Prostate gland (tissue), 2 donors: ENCODE data around the gene MTPN. TPM values are rescaled to one million over a fixed set of nuclear protein-coding genes. Genes with fewer than 3 reads are reported as not detected.
A peak's percentile ranks its signal among the peaks of the same experiment; 100 is the strongest.

Experiments used
- DNase-seq: peaks from one replicate; pipeline ENCODE4 v3.0.0-alpha.2; 2019; ENCODE audit warnings: low spot score
- H3K27ac ChIP-seq, 2 donors: fragments of 200-600 bp; sonication (generic); 2 replicates each; pipeline ENCODE4 v1.5.1; 2017 to 2019
- H3K27me3 ChIP-seq: fragments of 200-600 bp; sonication (generic); replicated peaks from 2 replicates; pipeline ENCODE4 v1.5.1; 2019; ENCODE audit not compliant: insufficient read depth
- H3K36me3 ChIP-seq, 2 donors: fragments of 200-600 bp; sonication (generic); 1 replicate in 1 of 2; 2 replicates in 1 of 2; pipeline versions ENCODE4 v1.5.1 to v1.8.1; 2017 to 2019
- H3K4me1 ChIP-seq: fragments of 200-600 bp; sonication (generic); replicated peaks from 2 replicates; pipeline ENCODE4 v1.5.1; 2019
- H3K4me3 ChIP-seq, 2 donors: fragments of 200-600 bp; sonication (generic); 2 replicates each; pipeline ENCODE4 v1.5.1; 2017 to 2019
- H3K9me3 ChIP-seq: fragments of 200-600 bp; sonication (generic); 2 replicates; pipeline ENCODE4 v1.5.1; 2017
- CTCF ChIP-seq, 4 experiments: fragments of 200-600 bp in 2 of 4; fragments of 450-650 bp in 2 of 4; sonication (generic) in 2 of 4; IDR thresholded peaks; 1 replicate in 3 of 4; 2 replicates in 1 of 4; pipeline ENCODE4 v1.5.1; 2016 to 2019; ENCODE audit warnings: antibody characterized with exemption in 4 of 4, mild to moderate bottlenecking in 2 of 4, moderate library complexity in 2 of 4
- POLR2A ChIP-seq: fragments of 450-650 bp; IDR thresholded peaks from one replicate; pipeline ENCODE4 v1.6.1; 2016; ENCODE audit warnings: antibody characterized with exemption, mild to moderate bottlenecking
- POLR2AphosphoS5 ChIP-seq: sonication (generic); formaldehyde crosslinking; IDR thresholded peaks from one replicate; pipeline ENCODE4 v1.6.1; 2017; ENCODE audit warnings: antibody characterized with exemption
- WGBS: methylation state at CpG from one replicate; pipeline ENCODE4 v1.1.5; 2018; 5-methylcytosine and 5-hydroxymethylcytosine counted together
- intact Hi-C: fragments of 100-400 bp; cut with DNase I; formaldehyde crosslinking; loops from one replicate; pipeline ENCODE4 v1.14.2; 2022
- total RNA-seq, 2 donors: library from RNA; depleted of rRNA; stranded (reverse); fragments of >200 nt; gene quantifications; one replicate each; pipeline ENCODE4 v1.1.0, GENCODE V29; 2016

MTPN gene
- total RNA-seq, 2 donors from 2014 or later: 85.6 to 137 TPM

- Histone ChIP-seq H3K4me1 (peaks cover 8% of the 10 kb centered on the region), H3K27me3 (no peaks in the 10 kb centered on the region), H3K4me3 (no peak overlapping the region), H3K36me3 (no peaks in the 10 kb centered on the region), H3K27ac (peak overlapping the region in 1 of 2 donors; percentile 8), H3K9me3 (no peaks in the 10 kb centered on the region)
- peak; percentile 7 for DNase-seq
- no peak for TF ChIP-seq CTCF (IDR thresholded peaks at IDR 0.05)
- TF ChIP-seq POLR2AphosphoS5: peak; percentile 9
- WGBS: 49% methylated on average over 9 of the region's 9 CpGs
- intact Hi-C loops: no loop called here
These were observed 46.3 kb downstream of the MTPN start for GRCh38 chr7:135930565-135931461.

- no peaks in the 10 kb centered on the region for H3K27me3 ChIP-seq
- no peaks in the 10 kb centered on the region for H3K9me3 ChIP-seq
- no peak for DNase-seq
- intact Hi-C loops: no loop called here
- H3K4me1 ChIP-seq: peaks cover 8% of the 10 kb centered on the region
- no peak overlapping the region for H3K4me3 ChIP-seq
- WGBS: 74% methylated on average over 3 of the region's 3 CpGs
- no peak for TF ChIP-seq CTCF (IDR thresholded peaks at IDR 0.05)
- no peak overlapping the region for H3K27ac ChIP-seq
- H3K36me3 ChIP-seq: no peaks in the 10 kb centered on the region
These were observed 47.4 kb downstream of the MTPN start for GRCh38 chr7:135929722-135930141.

- TF ChIP-seq CTCF (IDR thresholded peaks at IDR 0.05) (no peak), POLR2A (no peak), POLR2AphosphoS5 (no peak)
These were observed 47.9 kb downstream of the MTPN start for GRCh38 chr7:135929249-135929648.

GRCh38 chr7:135928136-135928535 lies 49.0 kb downstream of the MTPN start:
- TF ChIP-seq CTCF (IDR thresholded peaks at IDR 0.05): no peak
- no peak for TF ChIP-seq POLR2AphosphoS5
- peaks cover 8% of the 10 kb centered on the region for H3K4me1 ChIP-seq
- H3K36me3 ChIP-seq: no peaks in the 10 kb centered on the region
- H3K4me3 ChIP-seq: no peak overlapping the region
- H3K27ac ChIP-seq: no peak overlapping the region
- H3K27me3 ChIP-seq: no peaks in the 10 kb centered on the region
- intact Hi-C loops: no loop called here
- DNase-seq: no peak
- no peaks in the 10 kb centered on the region for H3K9me3 ChIP-seq

More at GRCh38 chr7:135929249-135929648, 47.9 kb downstream of the MTPN start:
- intact Hi-C loops: no loop called here
- no peak overlapping the region for H3K4me3 ChIP-seq
- H3K4me1 ChIP-seq: peaks cover 8% of the 10 kb centered on the region
- H3K27me3 ChIP-seq: no peaks in the 10 kb centered on the region
- no peak overlapping the region for H3K27ac ChIP-seq
- no peaks in the 10 kb centered on the region for H3K36me3 ChIP-seq
- 83% methylated on average over 2 of the region's 2 CpGs for WGBS
- no peaks in the 10 kb centered on the region for H3K9me3 ChIP-seq
- DNase-seq: no peak

GRCh38 chr7:135925210-135925609 lies 51.9 kb downstream of the MTPN start:
- 57% methylated on average over 3 of the region's 3 CpGs for WGBS
- Histone ChIP-seq H3K27me3 (no peaks in the 10 kb centered on the region), H3K4me1 (no peaks in the 10 kb centered on the region), H3K4me3 (no peak overlapping the region), H3K36me3 (no peaks in the 10 kb centered on the region), H3K9me3 (no peaks in the 10 kb centered on the region), H3K27ac (no peak overlapping the region)
- no peak for TF ChIP-seq CTCF (IDR thresholded peaks at IDR 0.05)
- no peak for TF ChIP-seq POLR2A
- TF ChIP-seq POLR2AphosphoS5: no peak
- no peak for DNase-seq
- intact Hi-C loops: no loop called here
